Breast epithelium (tissue), 3 donors: ENCODE measurements around the gene ZNF778.

ENCODE experiments used
- POLR2A ChIP-seq: fragments of 450-650 bp; IDR thresholded peaks from one replicate; pipeline ENCODE4 v1.6.1; 2016; ENCODE audit warnings: antibody characterized with exemption, mild to moderate bottlenecking, moderate library complexity
- POLR2AphosphoS5 ChIP-seq, 3 donors: sonication (generic); formaldehyde crosslinking; IDR thresholded peaks; one replicate each; pipeline ENCODE4 v1.6.1; 2017; ENCODE audit warnings: antibody characterized with exemption in 3 of 3
- TF ChIP-seq, protein P1 (sequence below), 3 donors: fragments of 450-650 bp; IDR thresholded peaks; one replicate each; pipeline ENCODE4 v1.5.1; 2016 to 2017; ENCODE audit warnings: antibody characterized with exemption in 3 of 3, mild to moderate bottlenecking in 3 of 3, moderate library complexity in 3 of 3

DNA sequence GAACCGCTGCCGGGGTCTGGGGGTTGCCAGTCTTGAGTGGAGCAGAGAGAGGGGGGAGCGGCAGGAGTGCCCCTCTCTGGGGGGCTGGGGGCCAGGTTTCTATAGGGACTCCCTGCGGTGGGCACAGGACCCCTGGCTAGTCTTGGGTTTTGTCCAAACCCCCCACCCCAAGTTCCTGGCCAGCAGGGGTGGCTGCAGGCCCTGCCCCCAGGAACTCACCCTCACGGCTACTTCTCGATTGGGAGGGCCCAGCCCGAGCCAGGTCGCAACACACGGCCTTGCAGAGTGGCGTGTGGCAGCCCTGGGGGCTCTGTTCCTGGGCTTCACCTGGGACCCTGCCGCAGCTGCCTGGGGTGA lies 45.4 kb upstream of the ZNF778 start:
- TF ChIP-seq, protein P1, sequence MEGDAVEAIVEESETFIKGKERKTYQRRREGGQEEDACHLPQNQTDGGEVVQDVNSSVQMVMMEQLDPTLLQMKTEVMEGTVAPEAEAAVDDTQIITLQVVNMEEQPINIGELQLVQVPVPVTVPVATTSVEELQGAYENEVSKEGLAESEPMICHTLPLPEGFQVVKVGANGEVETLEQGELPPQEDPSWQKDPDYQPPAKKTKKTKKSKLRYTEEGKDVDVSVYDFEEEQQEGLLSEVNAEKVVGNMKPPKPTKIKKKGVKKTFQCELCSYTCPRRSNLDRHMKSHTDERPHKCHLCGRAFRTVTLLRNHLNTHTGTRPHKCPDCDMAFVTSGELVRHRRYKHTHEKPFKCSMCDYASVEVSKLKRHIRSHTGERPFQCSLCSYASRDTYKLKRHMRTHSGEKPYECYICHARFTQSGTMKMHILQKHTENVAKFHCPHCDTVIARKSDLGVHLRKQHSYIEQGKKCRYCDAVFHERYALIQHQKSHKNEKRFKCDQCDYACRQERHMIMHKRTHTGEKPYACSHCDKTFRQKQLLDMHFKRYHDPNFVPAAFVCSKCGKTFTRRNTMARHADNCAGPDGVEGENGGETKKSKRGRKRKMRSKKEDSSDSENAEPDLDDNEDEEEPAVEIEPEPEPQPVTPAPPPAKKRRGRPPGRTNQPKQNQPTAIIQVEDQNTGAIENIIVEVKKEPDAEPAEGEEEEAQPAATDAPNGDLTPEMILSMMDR (IDR thresholded peaks at IDR 0.05): no peak
- no peak for TF ChIP-seq POLR2A
- no peak for TF ChIP-seq POLR2AphosphoS5 (IDR thresholded peaks at IDR 0.05)
